ENCODE results near the gene DAGLA.

DAGLA gene

GRCh38 chr11:61769946-61770683 is 89.9 kb downstream of the DAGLA start:
- no peaks in the 10 kb centered on the region for H3K9me3 ChIP-seq (ENCODE audit: low read length)
- no peak overlapping the region for H2AFZ ChIP-seq (ENCODE audit: low read depth, low read length)
- H3K27me3 ChIP-seq (ENCODE audit: insufficient read depth, low read length): no peaks in the 10 kb centered on the region
- peaks cover 34% of the 10 kb centered on the region for H3K4me1 ChIP-seq (ENCODE audit: insufficient read depth, low read length)
- H3K36me3 ChIP-seq (ENCODE audit: insufficient read depth, low read length): no peaks in the 10 kb centered on the region
- no peak overlapping the region for H3K4me3 ChIP-seq (ENCODE audit: low read length)

GRCh38 chr11:61771195-61771894 is 91.2 kb downstream of the DAGLA start:
- H3K36me3 ChIP-seq (ENCODE audit: insufficient read depth, low read length): no peaks in the 10 kb centered on the region
- peaks cover 30% of the 10 kb centered on the region for H3K4me1 ChIP-seq (ENCODE audit: insufficient read depth, low read length)
- H2AFZ ChIP-seq (ENCODE audit: low read depth, low read length): no peak overlapping the region
- no peaks in the 10 kb centered on the region for H3K27me3 ChIP-seq (ENCODE audit: insufficient read depth, low read length)
- H3K4me3 ChIP-seq (ENCODE audit: low read length): no peak overlapping the region
- no peaks in the 10 kb centered on the region for H3K9me3 ChIP-seq (ENCODE audit: low read length)

- Histone ChIP-seq H3K4me1 (ENCODE audit: insufficient read depth, low read length) (peaks cover 30% of the 10 kb centered on the region), H3K36me3 (ENCODE audit: insufficient read depth, low read length) (no peaks in the 10 kb centered on the region), H3K4me3 (ENCODE audit: low read length) (no peak overlapping the region), H2AFZ (ENCODE audit: low read depth, low read length) (no peak overlapping the region), H3K9me3 (ENCODE audit: low read length) (peaks cover under 1% of the 10 kb centered on the region), H3K27me3 (ENCODE audit: insufficient read depth, low read length) (no peaks in the 10 kb centered on the region)
Observed at GRCh38 chr11:61771985-61772455, 91.8 kb downstream of the DAGLA start.

- H3K4me3 ChIP-seq (ENCODE audit: low read length): no peak overlapping the region
- peaks cover 30% of the 10 kb centered on the region for H3K4me1 ChIP-seq (ENCODE audit: insufficient read depth, low read length)
- no peak overlapping the region for H2AFZ ChIP-seq (ENCODE audit: low read depth, low read length)
- H3K36me3 ChIP-seq (ENCODE audit: insufficient read depth, low read length): no peaks in the 10 kb centered on the region
- H3K9me3 ChIP-seq (ENCODE audit: low read length): peaks cover 2% of the 10 kb centered on the region
- no peaks in the 10 kb centered on the region for H3K27me3 ChIP-seq (ENCODE audit: insufficient read depth, low read length)
Observed at GRCh38 chr11:61773356-61773755, 93.2 kb downstream of the DAGLA start.

GRCh38 chr11:61773809-61774208 is 93.6 kb downstream of the DAGLA start:
- Histone ChIP-seq H3K9me3 (ENCODE audit: low read length) (peaks cover 2% of the 10 kb centered on the region), H3K4me1 (ENCODE audit: insufficient read depth, low read length) (peaks cover 30% of the 10 kb centered on the region), H3K4me3 (ENCODE audit: low read length) (no peak overlapping the region), H2AFZ (ENCODE audit: low read depth, low read length) (no peak overlapping the region), H3K27me3 (ENCODE audit: insufficient read depth, low read length) (no peaks in the 10 kb centered on the region), H3K36me3 (ENCODE audit: insufficient read depth, low read length) (no peaks in the 10 kb centered on the region)

GRCh38 chr11:61774411-61774810 is 94.2 kb downstream of the DAGLA start:
- Histone ChIP-seq H3K36me3 (ENCODE audit: insufficient read depth, low read length) (no peaks in the 10 kb centered on the region), H3K9me3 (ENCODE audit: low read length) (peaks cover 2% of the 10 kb centered on the region)

GRCh38 chr11:61775106-61775505 is 94.9 kb downstream of the DAGLA start:
- H3K4me3 ChIP-seq (ENCODE audit: low read length): no peak overlapping the region
- H3K4me1 ChIP-seq (ENCODE audit: insufficient read depth, low read length): peaks cover 23% of the 10 kb centered on the region
- H2AFZ ChIP-seq (ENCODE audit: low read depth, low read length): no peak overlapping the region
- no peaks in the 10 kb centered on the region for H3K27me3 ChIP-seq (ENCODE audit: insufficient read depth, low read length)
- H3K9me3 ChIP-seq (ENCODE audit: low read length): peaks cover 2% of the 10 kb centered on the region
- no peaks in the 10 kb centered on the region for H3K36me3 ChIP-seq (ENCODE audit: insufficient read depth, low read length)

More at GRCh38 chr11:61774411-61774810, 94.2 kb downstream of the DAGLA start:
- H2AFZ ChIP-seq (ENCODE audit: low read depth, low read length): no peak overlapping the region
- peaks cover 30% of the 10 kb centered on the region for H3K4me1 ChIP-seq (ENCODE audit: insufficient read depth, low read length)
- no peak overlapping the region for H3K4me3 ChIP-seq (ENCODE audit: low read length)
- H3K27me3 ChIP-seq (ENCODE audit: insufficient read depth, low read length): no peaks in the 10 kb centered on the region

GRCh38 chr11:61775606-61776554 is 95.7 kb downstream of the DAGLA start:
- Histone ChIP-seq H3K4me1 (ENCODE audit: insufficient read depth, low read length) (peaks cover 23% of the 10 kb centered on the region), H3K4me3 (ENCODE audit: low read length) (no peak overlapping the region), H3K9me3 (ENCODE audit: low read length) (peaks cover 2% of the 10 kb centered on the region), H2AFZ (ENCODE audit: low read depth, low read length) (no peak overlapping the region), H3K36me3 (ENCODE audit: insufficient read depth, low read length) (no peaks in the 10 kb centered on the region), H3K27me3 (ENCODE audit: insufficient read depth, low read length) (no peaks in the 10 kb centered on the region)

- Histone ChIP-seq H3K4me1 (ENCODE audit: insufficient read depth, low read length) (peaks cover 23% of the 10 kb centered on the region), H3K9me3 (ENCODE audit: low read length) (peaks cover 2% of the 10 kb centered on the region), H3K27me3 (ENCODE audit: insufficient read depth, low read length) (no peaks in the 10 kb centered on the region), H2AFZ (ENCODE audit: low read depth, low read length) (no peak overlapping the region), H3K36me3 (ENCODE audit: insufficient read depth, low read length) (no peaks in the 10 kb centered on the region), H3K4me3 (ENCODE audit: low read length) (no peak overlapping the region)
Observed at GRCh38 chr11:61776561-61777075, 96.4 kb downstream of the DAGLA start.

- peaks cover 2% of the 10 kb centered on the region for H3K9me3 ChIP-seq (ENCODE audit: low read length)
- no peak overlapping the region for H2AFZ ChIP-seq (ENCODE audit: low read depth, low read length)
- H3K36me3 ChIP-seq (ENCODE audit: insufficient read depth, low read length): peaks cover under 1% of the 10 kb centered on the region
- H3K4me3 ChIP-seq (ENCODE audit: low read length): no peak overlapping the region
- peaks cover 16% of the 10 kb centered on the region for H3K4me1 ChIP-seq (ENCODE audit: insufficient read depth, low read length)
- no peaks in the 10 kb centered on the region for H3K27me3 ChIP-seq (ENCODE audit: insufficient read depth, low read length)
Observed at GRCh38 chr11:61777234-61778090, 97.3 kb downstream of the DAGLA start.

GRCh38 chr11:61778357-61778886 is 98.2 kb downstream of the DAGLA start:
- peaks cover 2% of the 10 kb centered on the region for H3K9me3 ChIP-seq (ENCODE audit: low read length)

More at GRCh38 chr11:61778357-61778886, 98.2 kb downstream of the DAGLA start:
- no peaks in the 10 kb centered on the region for H3K27me3 ChIP-seq (ENCODE audit: insufficient read depth, low read length)
- H3K36me3 ChIP-seq (ENCODE audit: insufficient read depth, low read length): peaks cover 2% of the 10 kb centered on the region
- no peak overlapping the region for H2AFZ ChIP-seq (ENCODE audit: low read depth, low read length)
- H3K4me1 ChIP-seq (ENCODE audit: insufficient read depth, low read length): peaks cover 9% of the 10 kb centered on the region
- no peak overlapping the region for H3K4me3 ChIP-seq (ENCODE audit: low read length)
